ENCODE measurements around the gene FGF1.

GRCh38 chr5:142544071-142544753, 141.7 kb downstream of the FGF1 start:
- TF ChIP-seq, protein P1, sequence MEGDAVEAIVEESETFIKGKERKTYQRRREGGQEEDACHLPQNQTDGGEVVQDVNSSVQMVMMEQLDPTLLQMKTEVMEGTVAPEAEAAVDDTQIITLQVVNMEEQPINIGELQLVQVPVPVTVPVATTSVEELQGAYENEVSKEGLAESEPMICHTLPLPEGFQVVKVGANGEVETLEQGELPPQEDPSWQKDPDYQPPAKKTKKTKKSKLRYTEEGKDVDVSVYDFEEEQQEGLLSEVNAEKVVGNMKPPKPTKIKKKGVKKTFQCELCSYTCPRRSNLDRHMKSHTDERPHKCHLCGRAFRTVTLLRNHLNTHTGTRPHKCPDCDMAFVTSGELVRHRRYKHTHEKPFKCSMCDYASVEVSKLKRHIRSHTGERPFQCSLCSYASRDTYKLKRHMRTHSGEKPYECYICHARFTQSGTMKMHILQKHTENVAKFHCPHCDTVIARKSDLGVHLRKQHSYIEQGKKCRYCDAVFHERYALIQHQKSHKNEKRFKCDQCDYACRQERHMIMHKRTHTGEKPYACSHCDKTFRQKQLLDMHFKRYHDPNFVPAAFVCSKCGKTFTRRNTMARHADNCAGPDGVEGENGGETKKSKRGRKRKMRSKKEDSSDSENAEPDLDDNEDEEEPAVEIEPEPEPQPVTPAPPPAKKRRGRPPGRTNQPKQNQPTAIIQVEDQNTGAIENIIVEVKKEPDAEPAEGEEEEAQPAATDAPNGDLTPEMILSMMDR (IDR thresholded peaks at IDR 0.05) = no peak
- no peak for TF ChIP-seq POLR2A (IDR thresholded peaks at IDR 0.05)
